ENCODE data around the gene NPR2. TPM values are rescaled to one million over a fixed set of nuclear protein-coding genes. Genes with fewer than 3 reads are reported as not detected.

The NPR2 gene
- total and polyA plus RNA-seq, 2 of the 13 experiments (the other 11 are each of a cell fraction or from before 2014, with no cell fraction given): 7.4 to 9.4 TPM

- TF ChIP-seq ZNF761 (CRISPR knock-in tag; conservative IDR thresholded peaks at IDR 0.05) (no peak), HMG20B (CRISPR knock-in tag; conservative IDR thresholded peaks at IDR 0.05) (0 out of 2 replicates have a peak, but pooled peaks have one; percentile 12), ATM (IDR thresholded peaks at IDR 0.05; ENCODE audit: borderline replicate concordance) (no peak), FOSL1 (CRISPR knock-in tag; IDR thresholded peaks at IDR 0.05; ENCODE audit: borderline replicate concordance) (no peak), KAT7 (CRISPR knock-in tag; IDR thresholded peaks at IDR 0.05; ENCODE audit: borderline replicate concordance) (no peak; the same call in 1 of the 2 replicates), ELK4 (CRISPR knock-in tag; IDR thresholded peaks at IDR 0.05; ENCODE audit: borderline replicate concordance) (no peak), IRF2 (CRISPR knock-in tag; IDR thresholded peaks at IDR 0.05) (peak; percentile 45), GLI4 (CRISPR knock-in tag; IDR thresholded peaks at IDR 0.05; ENCODE audit: borderline replicate concordance) (no peak), ZNF280B (CRISPR knock-in tag; IDR thresholded peaks at IDR 0.05; ENCODE audit: borderline replicate concordance) (no peak; the same call in 1 of the 2 replicates), PHF8 (CRISPR knock-in tag; IDR thresholded peaks at IDR 0.05) (peak; percentile 59; the same call in 1 of the 2 replicates), ZNF576 (CRISPR knock-in tag; IDR thresholded peaks at IDR 0.05) (no peak), ZNF546 (CRISPR knock-in tag; conservative IDR thresholded peaks at IDR 0.05) (no peak), ZBTB3 (CRISPR knock-in tag; IDR thresholded peaks at IDR 0.05; ENCODE audit: borderline replicate concordance, low read depth) (no peak), TBP (CRISPR knock-in tag; IDR thresholded peaks at IDR 0.05) (no peak), TFE3 (CRISPR knock-in tag; IDR thresholded peaks at IDR 0.05) (peak; percentile 86), HNRNPLL (IDR thresholded peaks at IDR 0.05; ENCODE audit: low read depth, low read length, poor library complexity, severe bottlenecking) (no peak), ZNF451 (CRISPR knock-in tag; IDR thresholded peaks at IDR 0.05) (0 out of 2 replicates have a peak, but pooled peaks have one; percentile 43), GPBP1L1 (CRISPR knock-in tag; IDR thresholded peaks at IDR 0.05) (no peak), CTCF (CRISPR knock-in tag; IDR thresholded peaks at IDR 0.05) (peak; percentile 14; the same call in 1 of the 2 replicates), CEBPG (CRISPR knock-in tag; IDR thresholded peaks at IDR 0.05) (peak; percentile 95), NBN (conservative IDR thresholded peaks at IDR 0.05) (no peak), ZSCAN25 (CRISPR knock-in tag; IDR thresholded peaks at IDR 0.05) (peak; percentile 43; the same call in 1 of the 2 replicates)
Measured at GRCh38 chr9:35814106-35814840, 22.9 kb downstream of the NPR2 start (continued).
